ENCODE data around the gene TNNT2.

TNNT2 gene

DNA sequence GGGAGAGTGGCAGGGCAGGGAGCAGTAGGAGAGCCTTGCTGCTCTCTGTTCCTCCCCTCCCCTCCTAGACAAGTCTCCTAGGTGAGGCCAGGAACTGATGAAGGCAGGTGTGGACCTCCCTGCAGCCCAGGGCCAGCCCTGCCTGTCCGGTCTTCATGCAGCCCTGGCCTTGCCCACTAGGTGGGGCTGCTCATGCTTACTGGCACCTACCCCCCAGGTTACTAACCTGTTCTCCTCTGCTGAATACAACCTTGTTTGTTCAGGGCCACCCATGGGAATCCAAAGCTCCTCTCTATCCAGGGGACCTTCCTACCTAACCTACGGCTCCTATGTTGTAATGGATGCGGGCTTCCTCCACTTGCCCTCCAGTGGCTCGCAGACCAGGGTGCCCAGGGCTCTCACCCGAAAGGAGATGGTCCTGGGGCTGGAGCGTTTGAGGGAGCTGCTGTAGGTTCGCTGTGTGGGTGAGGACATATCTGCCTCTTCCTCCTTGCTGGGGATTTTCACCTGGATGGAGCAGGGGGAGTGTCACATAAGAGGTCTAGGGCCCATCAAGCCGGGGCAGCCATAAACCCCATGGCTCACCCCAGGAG, 7.9 kb upstream of the TNNT2 start (continued):
- TF ChIP-seq, protein P1, sequence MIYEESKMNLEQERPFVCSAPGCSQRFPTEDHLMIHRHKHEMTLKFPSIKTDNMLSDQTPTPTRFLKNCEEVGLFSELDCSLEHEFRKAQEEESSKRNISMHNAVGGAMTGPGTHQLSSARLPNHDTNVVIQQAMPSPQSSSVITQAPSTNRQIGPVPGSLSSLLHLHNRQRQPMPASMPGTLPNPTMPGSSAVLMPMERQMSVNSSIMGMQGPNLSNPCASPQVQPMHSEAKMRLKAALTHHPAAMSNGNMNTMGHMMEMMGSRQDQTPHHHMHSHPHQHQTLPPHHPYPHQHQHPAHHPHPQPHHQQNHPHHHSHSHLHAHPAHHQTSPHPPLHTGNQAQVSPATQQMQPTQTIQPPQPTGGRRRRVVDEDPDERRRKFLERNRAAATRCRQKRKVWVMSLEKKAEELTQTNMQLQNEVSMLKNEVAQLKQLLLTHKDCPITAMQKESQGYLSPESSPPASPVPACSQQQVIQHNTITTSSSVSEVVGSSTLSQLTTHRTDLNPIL (CRISPR knock-in tag; IDR thresholded peaks at IDR 0.05; ENCODE audit: low read depth), result no peak
- TF ChIP-seq ESRRG (CRISPR knock-in tag; IDR thresholded peaks at IDR 0.05), result no peak
- no peak for TF ChIP-seq ZNF565 (CRISPR knock-in tag; conservative IDR thresholded peaks at IDR 0.05; ENCODE audit: low read depth)
- no peak for TF ChIP-seq PPARA (CRISPR knock-in tag; IDR thresholded peaks at IDR 0.05; ENCODE audit: borderline replicate concordance)
- TF ChIP-seq ZC3H10 (CRISPR knock-in tag; IDR thresholded peaks at IDR 0.05), result no peak
- TF ChIP-seq, protein P2, sequence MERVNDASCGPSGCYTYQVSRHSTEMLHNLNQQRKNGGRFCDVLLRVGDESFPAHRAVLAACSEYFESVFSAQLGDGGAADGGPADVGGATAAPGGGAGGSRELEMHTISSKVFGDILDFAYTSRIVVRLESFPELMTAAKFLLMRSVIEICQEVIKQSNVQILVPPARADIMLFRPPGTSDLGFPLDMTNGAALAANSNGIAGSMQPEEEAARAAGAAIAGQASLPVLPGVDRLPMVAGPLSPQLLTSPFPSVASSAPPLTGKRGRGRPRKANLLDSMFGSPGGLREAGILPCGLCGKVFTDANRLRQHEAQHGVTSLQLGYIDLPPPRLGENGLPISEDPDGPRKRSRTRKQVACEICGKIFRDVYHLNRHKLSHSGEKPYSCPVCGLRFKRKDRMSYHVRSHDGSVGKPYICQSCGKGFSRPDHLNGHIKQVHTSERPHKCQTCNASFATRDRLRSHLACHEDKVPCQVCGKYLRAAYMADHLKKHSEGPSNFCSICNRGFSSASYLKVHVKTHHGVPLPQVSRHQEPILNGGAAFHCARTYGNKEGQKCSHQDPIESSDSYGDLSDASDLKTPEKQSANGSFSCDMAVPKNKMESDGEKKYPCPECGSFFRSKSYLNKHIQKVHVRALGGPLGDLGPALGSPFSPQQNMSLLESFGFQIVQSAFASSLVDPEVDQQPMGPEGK (CRISPR knock-in tag; IDR thresholded peaks at IDR 0.05; ENCODE audit: borderline replicate concordance), result no peak
- no peak for TF ChIP-seq ARNTL (CRISPR knock-in tag; IDR thresholded peaks at IDR 0.05; ENCODE audit: borderline replicate concordance, low read depth)
- TF ChIP-seq ZNF8 (CRISPR knock-in tag; IDR thresholded peaks at IDR 0.05), result no peak

DNA sequence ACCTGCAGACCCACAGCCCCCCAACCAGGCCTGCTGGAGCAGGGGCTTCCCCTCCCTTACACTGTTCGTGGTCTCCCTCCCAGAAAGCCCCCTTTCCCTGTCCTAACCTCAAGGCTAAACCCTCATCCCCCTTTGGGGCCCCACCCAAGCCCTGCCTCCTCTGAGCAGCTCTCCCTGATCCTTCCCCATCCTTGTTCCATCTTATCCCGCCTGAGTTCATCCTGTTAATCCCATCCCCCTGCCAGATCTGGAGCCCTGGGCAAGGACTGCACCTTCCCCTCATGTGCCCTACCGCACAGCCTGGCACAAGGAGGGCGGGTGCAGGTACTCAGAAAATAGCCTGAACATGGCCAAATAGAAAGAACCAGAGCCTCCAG, 6.9 kb upstream of the TNNT2 start:
- ATAC-seq, result peak; percentile 51

More for the DNA sequence above, 6.9 kb upstream of the TNNT2 start:
- TF ChIP-seq ZNF565 (CRISPR knock-in tag; conservative IDR thresholded peaks at IDR 0.05; ENCODE audit: low read depth), result no peak
- TF ChIP-seq BACH2 (CRISPR knock-in tag; IDR thresholded peaks at IDR 0.05; ENCODE audit: borderline replicate concordance), result no peak
- no peak for TF ChIP-seq TOX (CRISPR knock-in tag; IDR thresholded peaks at IDR 0.05; ENCODE audit: borderline replicate concordance)
- TF ChIP-seq, protein P3, sequence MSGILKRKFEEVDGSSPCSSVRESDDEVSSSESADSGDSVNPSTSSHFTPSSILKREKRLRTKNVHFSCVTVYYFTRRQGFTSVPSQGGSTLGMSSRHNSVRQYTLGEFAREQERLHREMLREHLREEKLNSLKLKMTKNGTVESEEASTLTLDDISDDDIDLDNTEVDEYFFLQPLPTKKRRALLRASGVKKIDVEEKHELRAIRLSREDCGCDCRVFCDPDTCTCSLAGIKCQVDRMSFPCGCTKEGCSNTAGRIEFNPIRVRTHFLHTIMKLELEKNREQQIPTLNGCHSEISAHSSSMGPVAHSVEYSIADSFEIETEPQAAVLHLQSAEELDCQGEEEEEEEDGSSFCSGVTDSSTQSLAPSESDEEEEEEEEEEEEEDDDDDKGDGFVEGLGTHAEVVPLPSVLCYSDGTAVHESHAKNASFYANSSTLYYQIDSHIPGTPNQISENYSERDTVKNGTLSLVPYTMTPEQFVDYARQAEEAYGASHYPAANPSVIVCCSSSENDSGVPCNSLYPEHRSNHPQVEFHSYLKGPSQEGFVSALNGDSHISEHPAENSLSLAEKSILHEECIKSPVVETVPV (CRISPR knock-in tag; IDR thresholded peaks at IDR 0.05), result no peak
- TF ChIP-seq TCF4 (CRISPR knock-in tag; IDR thresholded peaks at IDR 0.05; ENCODE audit: borderline replicate concordance), result no peak
- no peak for TF ChIP-seq ARNTL (CRISPR knock-in tag; IDR thresholded peaks at IDR 0.05; ENCODE audit: borderline replicate concordance, low read depth)
- TF ChIP-seq ESRRG (CRISPR knock-in tag; IDR thresholded peaks at IDR 0.05), result no peak
- TF ChIP-seq ISL1 (CRISPR knock-in tag; IDR thresholded peaks at IDR 0.05), result no peak
- TF ChIP-seq, protein P2 (CRISPR knock-in tag; IDR thresholded peaks at IDR 0.05; ENCODE audit: borderline replicate concordance), result no peak
- TF ChIP-seq, protein P4, sequence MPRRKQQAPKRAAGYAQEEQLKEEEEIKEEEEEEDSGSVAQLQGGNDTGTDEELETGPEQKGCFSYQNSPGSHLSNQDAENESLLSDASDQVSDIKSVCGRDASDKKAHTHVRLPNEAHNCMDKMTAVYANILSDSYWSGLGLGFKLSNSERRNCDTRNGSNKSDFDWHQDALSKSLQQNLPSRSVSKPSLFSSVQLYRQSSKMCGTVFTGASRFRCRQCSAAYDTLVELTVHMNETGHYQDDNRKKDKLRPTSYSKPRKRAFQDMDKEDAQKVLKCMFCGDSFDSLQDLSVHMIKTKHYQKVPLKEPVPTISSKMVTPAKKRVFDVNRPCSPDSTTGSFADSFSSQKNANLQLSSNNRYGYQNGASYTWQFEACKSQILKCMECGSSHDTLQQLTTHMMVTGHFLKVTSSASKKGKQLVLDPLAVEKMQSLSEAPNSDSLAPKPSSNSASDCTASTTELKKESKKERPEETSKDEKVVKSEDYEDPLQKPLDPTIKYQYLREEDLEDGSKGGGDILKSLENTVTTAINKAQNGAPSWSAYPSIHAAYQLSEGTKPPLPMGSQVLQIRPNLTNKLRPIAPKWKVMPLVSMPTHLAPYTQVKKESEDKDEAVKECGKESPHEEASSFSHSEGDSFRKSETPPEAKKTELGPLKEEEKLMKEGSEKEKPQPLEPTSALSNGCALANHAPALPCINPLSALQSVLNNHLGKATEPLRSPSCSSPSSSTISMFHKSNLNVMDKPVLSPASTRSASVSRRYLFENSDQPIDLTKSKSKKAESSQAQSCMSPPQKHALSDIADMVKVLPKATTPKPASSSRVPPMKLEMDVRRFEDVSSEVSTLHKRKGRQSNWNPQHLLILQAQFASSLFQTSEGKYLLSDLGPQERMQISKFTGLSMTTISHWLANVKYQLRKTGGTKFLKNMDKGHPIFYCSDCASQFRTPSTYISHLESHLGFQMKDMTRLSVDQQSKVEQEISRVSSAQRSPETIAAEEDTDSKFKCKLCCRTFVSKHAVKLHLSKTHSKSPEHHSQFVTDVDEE (CRISPR knock-in tag; IDR thresholded peaks at IDR 0.05), result no peak
- no peak for TF ChIP-seq RARB (CRISPR knock-in tag; IDR thresholded peaks at IDR 0.05)
- TF ChIP-seq PPARA (CRISPR knock-in tag; IDR thresholded peaks at IDR 0.05; ENCODE audit: borderline replicate concordance), result no peak
- TF ChIP-seq, protein P1 (CRISPR knock-in tag; IDR thresholded peaks at IDR 0.05; ENCODE audit: low read depth), result no peak
- TF ChIP-seq, protein P5, sequence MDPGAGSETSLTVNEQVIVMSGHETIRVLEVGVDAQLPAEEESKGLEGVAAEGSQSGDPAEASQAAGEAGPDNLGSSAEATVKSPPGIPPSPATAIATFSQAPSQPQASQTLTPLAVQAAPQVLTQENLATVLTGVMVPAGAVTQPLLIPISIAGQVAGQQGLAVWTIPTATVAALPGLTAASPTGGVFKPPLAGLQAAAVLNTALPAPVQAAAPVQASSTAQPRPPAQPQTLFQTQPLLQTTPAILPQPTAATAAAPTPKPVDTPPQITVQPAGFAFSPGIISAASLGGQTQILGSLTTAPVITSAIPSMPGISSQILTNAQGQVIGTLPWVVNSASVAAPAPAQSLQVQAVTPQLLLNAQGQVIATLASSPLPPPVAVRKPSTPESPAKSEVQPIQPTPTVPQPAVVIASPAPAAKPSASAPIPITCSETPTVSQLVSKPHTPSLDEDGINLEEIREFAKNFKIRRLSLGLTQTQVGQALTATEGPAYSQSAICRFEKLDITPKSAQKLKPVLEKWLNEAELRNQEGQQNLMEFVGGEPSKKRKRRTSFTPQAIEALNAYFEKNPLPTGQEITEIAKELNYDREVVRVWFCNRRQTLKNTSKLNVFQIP (CRISPR knock-in tag; IDR thresholded peaks at IDR 0.05; ENCODE audit: borderline replicate concordance, low read depth), result no peak
- no peak for TF ChIP-seq GLIS3 (CRISPR knock-in tag; IDR thresholded peaks at IDR 0.05)
- no peak for TF ChIP-seq CSDC2 (CRISPR knock-in tag; IDR thresholded peaks at IDR 0.05)
- no peak for TF ChIP-seq OSR1 (CRISPR knock-in tag; IDR thresholded peaks at IDR 0.05)
- TF ChIP-seq SNAI2 (CRISPR knock-in tag; IDR thresholded peaks at IDR 0.05), result no peak
